GM19455 (cell line): ENCODE results near the gene FRAT1.

Source experiments
- ATAC-seq: cut with Tn5 transposase; IDR thresholded peaks from one replicate; pipeline ENCODE4 v1.9.1; 2021; ENCODE audit not compliant: unreplicated experiment

Gene FRAT1

DNA sequence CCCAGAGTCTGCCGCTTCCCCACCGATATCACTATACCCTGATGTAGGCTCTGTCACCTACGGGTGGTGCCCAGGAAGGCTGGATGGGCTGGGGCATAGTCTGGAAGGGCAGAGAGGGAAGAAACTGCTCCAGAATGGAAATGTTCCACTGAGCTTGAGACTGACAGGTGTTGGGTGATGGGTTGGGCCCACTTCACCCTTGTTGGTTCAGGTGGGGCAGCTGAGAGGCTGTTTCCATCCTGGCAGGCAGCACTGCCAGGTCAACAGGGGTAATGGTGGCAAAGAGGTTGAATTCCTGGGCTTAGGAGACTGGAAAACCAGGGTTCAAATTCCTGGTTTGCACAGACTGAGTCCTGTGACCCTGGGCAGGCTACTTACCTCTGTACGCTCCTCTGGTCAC is 44.0 kb downstream of the FRAT1 start:
- no peak for ATAC-seq

DNA sequence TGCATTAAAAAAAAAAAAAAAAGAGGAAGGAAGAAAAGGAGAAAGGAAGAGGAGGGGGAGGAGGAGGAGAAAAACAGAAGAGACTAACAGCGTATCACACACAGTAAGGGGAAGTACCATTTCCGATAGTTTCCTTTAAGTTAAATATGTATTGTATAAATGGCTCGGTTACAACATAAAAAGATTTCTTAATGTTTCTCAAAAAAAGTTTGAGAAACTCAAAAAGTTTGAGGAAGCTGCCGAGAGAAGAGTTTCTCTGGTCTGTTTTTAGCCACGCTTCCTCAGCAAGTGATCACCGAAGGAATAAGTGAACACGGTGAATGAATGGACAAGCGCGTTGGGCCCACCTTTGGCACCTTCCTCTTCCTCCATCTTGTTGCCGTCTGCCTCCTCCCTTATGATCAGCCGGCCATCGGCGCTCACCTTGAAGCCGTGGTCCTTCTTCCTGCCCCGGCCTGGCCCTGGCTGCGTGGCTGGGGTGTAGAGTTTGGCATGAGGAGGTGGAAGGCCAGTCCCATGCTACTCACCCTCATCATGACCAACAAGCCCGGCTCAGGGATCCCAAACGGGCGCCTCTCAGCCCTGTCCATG is 46.8 kb downstream of the FRAT1 start:
- no peak for ATAC-seq

DNA sequence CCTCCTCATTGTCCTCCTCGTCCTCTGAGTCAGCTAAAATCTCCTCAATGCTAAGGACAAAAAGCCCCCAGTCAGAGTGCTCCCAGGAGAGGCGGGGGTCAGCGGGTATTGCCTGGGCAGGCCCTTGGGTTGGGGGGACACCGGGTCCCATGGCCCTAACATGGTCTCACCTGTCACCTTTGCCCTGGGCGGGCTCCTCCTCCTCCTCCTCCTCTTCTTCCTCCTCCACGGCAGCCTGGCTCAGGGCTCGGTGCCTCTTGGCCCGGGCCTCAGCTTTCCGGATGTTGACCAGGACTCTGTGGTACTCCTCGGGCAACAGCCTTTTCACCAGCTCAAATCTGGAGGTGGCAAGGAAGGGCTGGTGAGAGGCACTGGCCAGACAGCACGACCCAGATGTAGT is 47.5 kb downstream of the FRAT1 start:
- ATAC-seq: no peak

DNA sequence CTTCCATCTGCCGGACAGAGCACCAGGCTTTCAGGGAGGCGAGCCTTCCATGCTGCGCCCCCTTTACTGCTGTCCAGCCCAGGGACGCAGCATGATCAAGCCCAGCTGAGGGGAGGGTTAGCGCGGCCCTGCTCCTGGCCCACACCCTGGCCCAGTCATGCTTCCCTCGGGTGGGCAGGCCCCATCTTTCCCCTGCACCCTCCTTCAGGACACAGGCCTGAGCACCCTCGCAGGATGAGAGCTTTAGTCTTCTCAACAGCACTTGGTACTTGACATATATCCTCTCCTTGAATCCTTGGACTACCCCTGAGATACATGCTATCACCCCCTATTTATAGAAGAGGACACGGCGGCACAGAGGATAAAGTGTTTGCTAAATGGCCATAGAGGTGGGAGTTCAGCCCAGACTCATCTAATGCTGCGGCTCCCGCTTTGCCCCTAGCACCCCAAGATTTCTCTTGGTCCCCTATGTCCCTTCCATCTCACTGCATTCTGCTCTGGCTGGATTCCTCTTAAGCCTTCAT is 48.1 kb downstream of the FRAT1 start:
- ATAC-seq: no peak
